HG03571 (cell line): ENCODE results near the gene P2RX2.

Experiments
- ATAC-seq: cut with Tn5 transposase; IDR thresholded peaks from one replicate; pipeline ENCODE4 v1.9.1; 2021; ENCODE audit not compliant: unreplicated experiment

The P2RX2 gene

GRCh38 chr12:132619386-132620112, 973 bp downstream of the P2RX2 start:
- ATAC-seq: no peak

GRCh38 chr12:132620113-132620898, 1.7 kb downstream of the P2RX2 start:
- ATAC-seq: no peak

DNA sequence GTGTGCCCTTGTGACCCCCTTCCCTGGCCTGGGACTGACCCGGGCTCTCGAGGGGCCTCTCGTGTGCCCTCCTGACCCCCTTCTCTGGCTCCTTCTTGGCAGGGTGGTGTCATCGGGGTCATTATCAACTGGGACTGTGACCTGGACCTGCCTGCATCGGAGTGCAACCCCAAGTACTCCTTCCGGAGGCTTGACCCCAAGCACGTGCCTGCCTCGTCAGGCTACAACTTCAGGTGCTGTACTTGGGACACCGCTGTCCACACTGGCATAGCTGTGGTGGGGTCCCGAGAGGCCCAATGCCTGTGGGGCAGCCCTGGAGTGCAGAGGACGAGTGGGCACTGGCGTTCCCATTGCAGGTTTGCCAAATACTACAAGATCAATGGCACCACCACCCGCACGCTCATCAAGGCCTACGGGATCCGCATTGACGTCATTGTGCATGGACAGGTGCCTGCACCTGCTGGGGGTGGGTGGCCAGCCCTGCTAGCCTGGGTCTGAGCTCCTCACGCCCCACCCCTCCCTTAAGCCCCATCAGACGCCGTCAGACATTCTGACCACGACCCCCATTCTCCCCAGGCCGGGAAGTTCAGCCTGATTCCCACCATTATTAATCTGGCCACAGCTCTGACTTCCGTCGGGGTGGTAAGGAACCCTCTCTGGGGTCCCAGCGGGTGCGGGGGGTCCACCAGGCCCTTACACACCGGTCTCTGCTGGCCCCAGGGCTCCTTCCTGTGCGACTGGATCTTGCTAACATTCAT, 2.5 kb downstream of the P2RX2 start:
- ATAC-seq: no peak

GRCh38 chr12:132621657-132622435, 3.3 kb downstream of the P2RX2 start:
- ATAC-seq: no peak

DNA sequence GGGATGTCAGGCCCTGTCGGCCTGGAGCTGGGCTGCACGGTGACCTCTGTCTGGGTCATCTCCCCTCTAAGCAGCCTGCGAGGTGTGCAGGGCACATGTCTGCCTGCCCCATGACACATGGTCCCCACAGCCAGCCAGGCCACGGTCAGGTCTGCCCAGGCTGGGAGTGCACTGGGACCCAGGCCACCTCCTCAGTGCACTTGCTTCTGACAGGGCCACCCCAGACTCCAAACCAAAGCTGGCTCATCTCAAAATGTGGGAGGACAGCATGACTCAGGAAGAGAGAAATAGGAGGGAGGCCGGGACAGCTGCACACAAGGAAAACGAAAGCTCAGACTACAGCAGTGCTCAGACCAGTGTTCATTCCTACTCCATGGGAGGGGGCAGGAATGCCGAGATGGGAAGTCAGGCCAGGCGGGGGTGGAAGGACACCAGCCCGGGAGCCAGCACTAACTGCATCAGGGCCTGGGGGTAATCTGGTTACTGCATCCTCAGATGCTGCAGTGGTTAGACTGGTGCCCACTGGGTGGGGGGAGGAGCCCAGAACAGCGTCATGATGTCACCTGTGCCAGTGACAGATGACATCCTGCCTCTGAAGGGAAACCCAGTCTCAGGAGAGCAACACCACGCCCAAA, 4.0 kb downstream of the P2RX2 start:
- ATAC-seq: no peak

DNA sequence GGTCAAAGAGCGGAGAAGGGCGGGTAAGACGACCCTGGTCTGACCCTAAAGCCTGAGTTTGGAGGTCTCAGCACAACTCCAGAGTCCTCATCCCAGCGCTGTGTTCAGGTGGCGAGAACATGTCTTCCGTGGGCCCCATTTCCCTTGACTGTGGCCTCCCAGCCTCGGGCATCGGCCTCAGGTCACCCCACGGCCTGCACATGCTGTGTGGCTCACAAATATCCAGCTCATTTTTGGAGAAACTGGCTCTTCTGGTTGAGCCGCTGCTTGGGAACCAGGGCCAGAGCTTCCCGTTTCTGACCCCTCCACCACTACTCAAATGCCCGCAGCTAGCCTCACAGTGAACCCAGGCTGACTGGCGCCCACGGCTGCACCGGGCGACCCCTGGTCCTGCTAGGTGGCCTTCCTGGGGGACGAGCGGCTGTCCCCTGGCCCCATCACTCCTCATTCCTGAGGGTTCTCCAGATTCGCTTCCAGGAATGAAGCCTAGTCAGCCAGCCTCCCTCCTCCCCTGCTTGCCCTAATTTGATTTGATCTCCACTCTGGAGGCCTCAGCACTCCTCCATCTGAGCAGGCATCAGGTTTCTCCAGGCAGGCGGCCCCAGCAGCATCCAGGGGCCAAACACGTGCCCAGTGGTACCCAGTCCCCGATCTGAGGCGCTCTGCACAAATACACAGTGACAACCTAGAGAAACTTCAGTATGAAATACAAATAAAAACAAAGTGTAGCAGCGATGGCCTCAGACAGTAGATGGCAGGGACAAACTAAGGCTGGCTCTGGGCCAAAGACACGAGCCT, 4.7 kb downstream of the P2RX2 start:
- no peak for ATAC-seq

DNA sequence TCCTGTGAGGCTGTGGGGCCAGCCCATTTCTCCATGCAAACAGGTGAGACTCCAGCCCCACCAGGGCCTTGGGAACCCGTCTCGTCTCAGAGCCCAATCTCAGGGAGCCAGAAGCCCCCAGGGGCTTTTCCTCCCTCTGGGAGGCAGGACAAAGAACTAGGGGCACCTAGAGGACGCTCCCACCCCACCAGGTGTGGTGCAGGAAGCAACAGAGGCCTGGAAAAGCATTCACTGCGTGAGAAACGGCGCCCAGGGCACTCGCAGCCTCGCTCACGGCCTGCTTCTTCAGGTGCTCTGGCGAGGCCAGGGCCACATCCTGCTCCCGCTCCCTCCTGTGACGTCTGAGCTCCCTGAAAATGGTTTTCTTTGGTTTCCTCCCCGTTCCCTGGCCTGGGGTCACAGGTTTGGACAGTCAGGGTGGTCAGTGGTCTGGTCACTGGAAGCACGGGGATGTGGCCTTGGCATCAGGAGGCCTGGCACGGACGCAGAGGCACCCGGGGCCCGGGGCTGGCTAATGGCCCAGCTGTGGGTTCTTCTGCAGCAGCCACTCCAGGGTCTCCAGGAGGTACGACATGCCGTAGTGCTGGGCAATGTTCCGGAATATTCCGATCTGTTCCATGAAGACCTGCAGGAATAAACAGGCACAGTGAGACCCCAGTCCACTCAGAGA, 5.7 kb downstream of the P2RX2 start:
- no peak for ATAC-seq

- ATAC-seq: no peak
Measured at GRCh38 chr12:132624910-132625630, 6.5 kb downstream of the P2RX2 start.

DNA sequence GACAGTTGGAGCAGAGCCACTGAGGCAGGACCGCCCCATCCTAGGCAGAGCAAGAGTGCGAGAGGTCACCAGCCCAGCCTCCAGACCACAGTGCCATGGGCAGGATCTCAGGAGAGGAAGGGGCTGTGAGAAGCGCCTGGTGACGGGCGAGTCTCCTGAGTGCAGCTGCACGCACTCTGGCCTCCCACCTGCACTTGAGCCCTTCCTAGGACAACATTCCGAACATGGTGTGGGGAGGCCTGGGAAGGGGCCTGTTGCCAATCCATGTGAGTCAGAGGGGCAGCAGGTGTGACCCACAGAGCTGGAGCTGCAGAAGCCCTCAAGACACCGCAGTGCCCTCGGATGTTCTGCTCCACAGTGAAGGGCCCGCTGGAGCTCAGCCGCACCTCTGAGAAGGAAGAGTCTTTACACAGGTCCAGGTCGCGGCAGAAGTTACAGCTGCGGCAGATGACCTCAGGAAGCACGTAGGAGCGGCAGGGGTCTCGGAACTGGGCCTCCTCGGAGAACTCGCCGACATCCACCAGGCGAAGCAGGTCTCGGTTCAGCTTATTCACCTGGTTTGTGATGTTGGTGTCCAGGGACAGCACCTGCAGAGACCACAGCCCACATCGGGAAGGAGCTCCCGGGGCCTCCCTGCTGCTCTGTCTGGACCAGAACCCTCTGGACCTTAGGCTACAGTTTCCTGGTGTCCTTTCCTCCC, 7.3 kb downstream of the P2RX2 start:
- ATAC-seq: no peak

- ATAC-seq: no peak
Measured at GRCh38 chr12:132629330-132629729, 10.8 kb downstream of the P2RX2 start.

DNA sequence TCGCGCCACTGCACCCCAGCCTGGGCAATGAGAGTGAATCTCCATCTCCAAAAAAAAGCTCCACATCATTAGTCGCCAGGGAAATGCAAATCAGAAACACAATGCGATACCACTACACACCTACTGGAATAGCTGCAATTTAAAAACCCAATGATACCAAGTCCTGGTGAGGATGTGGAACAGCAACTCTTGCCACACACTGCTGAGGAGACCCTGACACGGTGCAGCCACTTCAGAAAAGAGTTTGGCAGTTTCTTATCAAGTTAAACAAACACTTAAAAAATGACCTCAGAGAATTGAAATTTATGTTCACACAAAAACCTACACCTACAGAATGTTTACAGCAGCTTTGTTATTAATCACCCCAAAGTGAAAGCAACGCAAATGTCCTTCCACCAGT, 12.1 kb downstream of the P2RX2 start:
- ATAC-seq: no peak

GRCh38 chr12:132631666-132632065, 13.1 kb downstream of the P2RX2 start:
- no peak for ATAC-seq

DNA sequence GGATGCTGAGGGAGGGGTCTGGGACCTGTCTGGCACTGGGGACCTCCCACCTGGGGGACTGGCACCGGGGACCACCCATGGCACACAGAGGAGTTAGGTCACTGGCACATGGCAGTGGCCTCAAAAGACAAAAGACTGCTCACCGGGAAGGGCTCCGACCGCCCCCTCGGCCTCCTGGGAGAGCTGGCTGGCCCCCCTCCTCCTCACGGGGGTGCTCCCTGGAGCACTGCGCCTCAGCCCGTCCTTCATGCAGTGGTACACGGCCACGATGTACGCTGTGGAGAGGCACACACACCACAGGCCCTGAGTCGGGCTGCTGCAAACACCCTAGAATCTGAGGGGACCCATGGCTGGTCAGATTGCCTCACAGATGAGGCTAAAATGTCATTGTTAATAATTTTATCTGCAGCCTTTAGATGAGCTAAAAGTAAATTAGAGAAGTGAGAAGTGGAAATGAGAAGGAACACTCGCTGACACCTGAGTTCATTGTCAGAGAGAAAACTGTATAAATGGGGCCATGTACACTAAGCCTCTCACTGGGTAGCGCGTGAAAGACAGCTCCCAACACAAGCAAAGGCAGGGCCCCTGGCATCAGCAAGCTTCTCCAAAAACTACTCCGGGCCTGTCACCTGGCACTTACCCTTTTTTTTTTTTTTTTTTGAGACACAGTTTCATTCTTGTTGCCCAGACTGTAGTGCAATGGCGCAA, 14.1 kb downstream of the P2RX2 start:
- ATAC-seq: no peak

DNA sequence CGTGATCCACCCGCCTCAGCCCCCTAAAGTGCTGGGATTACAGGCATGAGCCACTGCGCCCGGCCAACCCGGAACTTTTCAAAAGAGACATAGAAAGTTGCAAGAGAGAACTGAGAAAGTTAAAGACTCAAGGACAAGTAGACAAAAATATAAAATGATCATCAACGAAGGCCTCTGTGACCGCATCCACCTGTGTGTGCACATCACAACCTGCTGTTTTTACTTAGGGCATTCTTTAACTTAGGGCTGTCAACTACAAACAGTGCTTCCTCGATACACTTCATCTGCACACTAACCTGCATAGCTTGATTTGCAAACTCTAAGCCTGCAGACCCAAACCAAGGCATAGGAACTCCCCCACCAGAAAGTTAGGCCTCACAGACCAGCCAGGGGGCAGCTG, 14.8 kb downstream of the P2RX2 start:
- ATAC-seq: no peak

- no peak for ATAC-seq
Measured at GRCh38 chr12:132633901-132634300, 15.3 kb downstream of the P2RX2 start.

DNA sequence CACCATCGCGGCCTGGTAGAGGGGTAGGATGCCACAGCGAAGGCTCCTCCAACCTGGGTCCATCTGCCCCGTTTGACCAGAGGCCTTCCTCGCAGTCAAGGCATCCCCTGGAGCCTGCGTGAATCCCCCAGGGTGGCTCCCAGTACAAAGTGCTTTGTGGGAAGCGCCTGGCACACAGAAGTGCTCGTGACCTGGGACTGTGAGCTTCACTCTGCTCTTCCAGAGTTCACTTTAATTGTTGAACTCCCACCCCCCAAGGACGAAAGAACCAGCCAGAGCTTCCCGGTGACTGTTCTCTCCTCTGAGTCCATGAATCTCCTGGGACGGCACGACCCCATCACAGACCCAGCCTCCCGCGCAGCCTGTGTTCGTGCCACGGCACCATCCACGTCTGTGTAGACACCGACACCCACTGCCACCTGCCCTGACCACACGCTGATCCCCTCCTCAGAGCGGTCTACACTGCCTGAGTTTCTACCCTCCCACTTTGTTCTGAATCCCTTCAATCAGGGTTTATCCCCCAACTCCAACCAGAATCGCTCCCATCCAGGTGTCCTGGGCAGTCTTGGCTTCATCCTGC, 15.9 kb downstream of the P2RX2 start:
- ATAC-seq: no peak
